ENCODE results near the gene GSTCD.
"Not testable (repeated sequence)": the region's sequence is repeated elsewhere in the genome, so short reads cannot be mapped to it uniquely, and the experiment has no call there.

GSTCD gene

GRCh38 chr4:105714932-105715331 lies 6.3 kb downstream of the GSTCD start:
- H3K4me3 ChIP-seq (replicated peaks in 1 of 2; ENCODE audit: low read depth in 2 of 2, low read length in 2 of 2), result no peak overlapping the region
- no peak for TF ChIP-seq CTCF (IDR thresholded peaks at IDR 0.05; ENCODE audit: low read depth, low read length)
- DNase-seq (ENCODE audit: low read depth in 2 of 2), result peak in 1 of 2 donors; percentile 30

- TF ChIP-seq CTCF (IDR thresholded peaks at IDR 0.05; ENCODE audit: low read depth, low read length), result peak; percentile 39
- peak; percentile 61 to 68 for DNase-seq (ENCODE audit: low read depth in 2 of 2)
- no peak overlapping the region for H3K4me3 ChIP-seq (replicated peaks in 1 of 2; ENCODE audit: low read depth in 2 of 2, low read length in 2 of 2)
Measured at GRCh38 chr4:105715692-105716278, 7.2 kb downstream of the GSTCD start.

- no peak for TF ChIP-seq CTCF (IDR thresholded peaks at IDR 0.05; ENCODE audit: low read depth, low read length)
- no peak overlapping the region for H3K4me3 ChIP-seq (replicated peaks in 1 of 2; ENCODE audit: low read depth in 2 of 2, low read length in 2 of 2)
- no peak for DNase-seq (ENCODE audit: low read depth in 2 of 2)
Measured at GRCh38 chr4:105719204-105719603, 10.6 kb downstream of the GSTCD start.

DNA sequence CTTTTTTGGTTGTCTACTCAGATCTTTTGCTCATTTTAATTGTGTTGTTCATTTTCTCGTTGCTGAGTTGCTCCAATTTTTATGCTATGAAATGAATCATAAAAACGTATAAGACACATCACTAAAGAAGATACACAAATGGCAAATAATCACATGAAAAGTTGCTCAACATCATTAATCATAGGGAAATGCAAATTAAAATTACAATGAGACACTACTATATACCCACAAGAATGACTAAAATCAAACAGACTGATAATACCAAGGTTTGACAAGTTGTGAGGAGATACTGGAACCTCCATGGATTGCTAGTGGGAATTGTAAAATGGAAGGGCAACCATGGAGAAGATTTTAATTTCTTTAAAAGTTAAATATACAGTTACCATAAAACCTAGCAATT lies 17.0 kb downstream of the GSTCD start:
- TF ChIP-seq CTCF (IDR thresholded peaks at IDR 0.05; ENCODE audit: low read depth, low read length), result no peak
- no peak for DNase-seq (ENCODE audit: low read depth in 2 of 2)
- H3K4me3 ChIP-seq (replicated peaks in 1 of 2; ENCODE audit: low read depth in 2 of 2, low read length in 2 of 2), result no peak overlapping the region

DNA sequence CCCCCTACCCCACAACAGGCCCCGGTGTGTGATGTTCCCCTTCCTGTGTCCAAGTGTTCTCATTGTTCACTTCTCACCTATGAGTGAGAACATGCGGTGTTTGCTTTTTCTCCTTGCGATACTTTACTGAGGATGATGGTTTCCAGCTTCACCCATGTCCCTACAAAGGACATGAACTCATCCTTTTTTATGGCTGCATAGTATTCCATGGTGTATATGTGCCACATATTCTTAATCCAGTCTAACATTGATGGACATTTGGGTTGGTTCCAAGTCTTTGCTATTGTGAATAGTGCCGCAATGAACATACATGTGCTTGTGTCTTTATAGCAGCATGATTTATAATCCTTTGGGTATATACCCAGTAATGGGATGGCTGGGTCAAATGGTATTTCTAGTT lies 21.3 kb downstream of the GSTCD start:
- DNase-seq (ENCODE audit: low read depth in 2 of 2); H3K4me3 ChIP-seq (replicated peaks in 1 of 2; ENCODE audit: low read depth in 2 of 2, low read length in 2 of 2): not testable (repeated sequence)

GRCh38 chr4:105735217-105735616 lies 26.6 kb downstream of the GSTCD start:
- not testable (repeated sequence) for H3K4me3 ChIP-seq (replicated peaks in 1 of 2; ENCODE audit: low read depth in 2 of 2, low read length in 2 of 2); DNase-seq (ENCODE audit: low read depth in 2 of 2)

DNA sequence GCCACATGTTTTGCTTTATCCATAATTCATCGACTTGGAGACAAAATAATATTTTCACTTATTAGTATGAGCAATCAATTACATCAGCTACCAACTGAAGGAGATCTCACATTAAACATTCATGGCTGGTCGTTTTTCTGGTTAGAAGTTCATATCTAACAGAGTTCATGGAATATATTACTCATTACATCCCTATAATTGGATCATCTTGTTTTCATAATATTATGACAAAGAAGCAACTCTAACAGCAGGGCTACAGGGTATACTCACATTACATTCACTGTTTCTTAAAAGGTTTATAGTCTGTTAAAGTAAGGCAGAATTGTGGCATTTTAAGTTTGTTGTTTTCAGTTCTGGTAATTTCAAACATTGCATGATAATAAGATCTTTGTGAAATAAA lies 33.0 kb downstream of the GSTCD start:
- peak in 1 of 2 donors; percentile 63 for DNase-seq (ENCODE audit: low read depth in 2 of 2)
- no peak for TF ChIP-seq CTCF (IDR thresholded peaks at IDR 0.05; ENCODE audit: low read depth, low read length)
- no peak overlapping the region for H3K4me3 ChIP-seq (replicated peaks in 1 of 2; ENCODE audit: low read depth in 2 of 2, low read length in 2 of 2)

DNA sequence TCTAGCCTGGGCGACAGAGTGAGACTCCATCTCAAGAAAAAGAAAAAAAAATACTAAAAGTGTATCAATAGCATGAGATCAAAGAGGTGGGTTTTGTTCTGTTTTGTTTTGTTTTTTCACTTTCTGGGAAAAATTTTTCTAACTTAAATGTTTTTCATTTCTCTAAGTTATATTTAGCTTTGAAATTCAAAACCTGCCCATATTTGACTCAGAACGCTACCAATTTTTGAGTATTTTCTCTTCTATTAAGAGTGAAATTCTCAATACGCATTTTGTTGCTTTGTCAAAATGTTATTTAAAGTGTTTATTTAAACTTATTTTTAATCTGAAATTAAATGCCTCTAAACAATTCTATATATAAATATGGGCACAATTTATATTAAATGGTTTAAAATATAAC lies 39.6 kb downstream of the GSTCD start:
- no peak for TF ChIP-seq CTCF (IDR thresholded peaks at IDR 0.05; ENCODE audit: low read depth, low read length)
- DNase-seq (ENCODE audit: low read depth in 2 of 2), result no peak
- no peak overlapping the region for H3K4me3 ChIP-seq (replicated peaks in 1 of 2; ENCODE audit: low read depth in 2 of 2, low read length in 2 of 2)
